Epithelial cell of prostate (primary cell): ENCODE results near the gene PLXNB1.
A peak's percentile ranks its signal among the peaks of the same experiment; 100 is the strongest.
"Not testable (repeated sequence)": the region's sequence is repeated elsewhere in the genome, so short reads cannot be mapped to it uniquely, and the experiment has no call there.

ENCODE experiments used
- DNase-seq: peaks from one replicate; pipeline ENCODE4 v3.0.0-alpha.2; 2011; ENCODE audit warnings: low read depth, low spot score
- H3K27ac ChIP-seq: fragments of 450-650 bp; 2 replicates; pipeline ENCODE4 v1.5.1; 2017; ENCODE audit warnings: mild to moderate bottlenecking

Gene PLXNB1

GRCh38 chr3:48407542-48408099 is 22.3 kb downstream of the PLXNB1 start:
- no peak overlapping the region for H3K27ac ChIP-seq
- no peak for DNase-seq

- DNase-seq = no peak
- H3K27ac ChIP-seq = no peak overlapping the region
These were observed 23.1 kb downstream of the PLXNB1 start for GRCh38 chr3:48406443-48407431.

- H3K27ac ChIP-seq = no peak overlapping the region
- no peak for DNase-seq
These were observed 23.9 kb downstream of the PLXNB1 start for GRCh38 chr3:48405971-48406370.

DNA sequence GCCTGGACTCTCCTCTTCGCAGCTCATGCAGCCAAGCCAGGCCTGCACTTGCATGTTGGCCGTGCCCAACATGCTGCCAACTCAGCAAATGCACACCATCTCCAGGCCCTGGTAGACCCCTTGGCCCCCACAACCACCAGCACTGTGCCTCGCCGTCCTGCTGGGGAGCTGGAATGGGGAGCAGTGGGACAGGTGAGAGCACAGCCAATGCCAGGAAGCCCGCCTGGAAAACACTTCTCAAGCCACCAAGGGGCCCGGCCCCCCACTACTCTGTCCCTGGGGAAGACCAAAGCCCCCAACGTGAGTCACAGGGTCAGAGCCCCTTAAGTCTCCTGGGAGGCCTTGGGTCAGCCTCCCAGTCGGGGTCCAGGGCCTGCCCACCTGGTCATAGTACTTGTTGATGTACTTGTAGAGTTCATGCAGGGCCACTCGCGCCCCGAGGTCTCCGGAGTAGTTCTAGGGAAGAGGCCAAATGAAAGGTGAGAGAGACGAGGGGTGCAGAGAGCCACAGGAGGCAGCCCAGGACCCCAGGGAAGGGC is 24.5 kb downstream of the PLXNB1 start:
- no peak for DNase-seq
- no peak overlapping the region for H3K27ac ChIP-seq

DNA sequence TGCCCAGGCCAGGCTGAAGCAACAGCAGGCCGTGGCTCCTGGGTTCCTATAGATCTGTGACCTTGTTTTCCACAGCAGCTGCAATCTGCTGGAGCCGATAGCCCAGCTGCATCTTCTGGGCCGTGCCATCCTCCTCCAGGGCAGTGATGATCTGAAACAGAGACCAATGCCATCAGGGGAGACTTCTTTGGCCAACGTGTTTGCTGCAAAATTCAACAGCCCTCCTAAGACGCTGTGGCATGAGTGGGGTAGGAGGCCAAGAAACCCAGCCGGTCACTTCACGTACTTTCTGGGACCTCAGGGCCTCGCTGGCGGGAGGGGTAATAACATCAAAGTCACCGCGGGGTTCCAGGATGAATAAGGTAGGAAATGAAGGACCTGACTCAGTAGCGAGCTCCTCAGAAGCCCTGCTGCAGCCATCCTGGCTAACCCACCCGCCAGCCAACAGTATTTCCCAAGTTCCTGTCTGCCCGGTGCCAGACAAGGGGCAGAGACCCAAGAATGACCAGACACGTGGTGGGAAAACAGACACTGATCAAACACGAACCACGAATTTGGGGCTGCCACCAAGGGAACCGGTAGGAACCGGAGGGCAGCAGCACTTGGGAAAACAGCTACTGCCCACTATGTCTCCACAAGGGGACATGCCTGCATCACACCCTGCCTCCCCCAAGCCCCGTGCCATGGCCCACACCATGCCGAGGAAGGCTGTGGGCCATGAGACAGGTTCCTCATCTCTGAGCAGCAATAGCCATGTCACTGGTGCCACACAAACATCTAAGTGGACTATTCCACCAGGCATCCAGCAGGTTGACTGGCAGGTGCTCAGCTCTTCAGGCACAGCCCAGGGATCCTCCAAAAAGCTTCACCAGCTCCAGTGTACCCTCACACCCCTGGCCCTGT is 25.2 kb downstream of the PLXNB1 start:
- H3K27ac ChIP-seq = no peak overlapping the region
- no peak for DNase-seq

DNA sequence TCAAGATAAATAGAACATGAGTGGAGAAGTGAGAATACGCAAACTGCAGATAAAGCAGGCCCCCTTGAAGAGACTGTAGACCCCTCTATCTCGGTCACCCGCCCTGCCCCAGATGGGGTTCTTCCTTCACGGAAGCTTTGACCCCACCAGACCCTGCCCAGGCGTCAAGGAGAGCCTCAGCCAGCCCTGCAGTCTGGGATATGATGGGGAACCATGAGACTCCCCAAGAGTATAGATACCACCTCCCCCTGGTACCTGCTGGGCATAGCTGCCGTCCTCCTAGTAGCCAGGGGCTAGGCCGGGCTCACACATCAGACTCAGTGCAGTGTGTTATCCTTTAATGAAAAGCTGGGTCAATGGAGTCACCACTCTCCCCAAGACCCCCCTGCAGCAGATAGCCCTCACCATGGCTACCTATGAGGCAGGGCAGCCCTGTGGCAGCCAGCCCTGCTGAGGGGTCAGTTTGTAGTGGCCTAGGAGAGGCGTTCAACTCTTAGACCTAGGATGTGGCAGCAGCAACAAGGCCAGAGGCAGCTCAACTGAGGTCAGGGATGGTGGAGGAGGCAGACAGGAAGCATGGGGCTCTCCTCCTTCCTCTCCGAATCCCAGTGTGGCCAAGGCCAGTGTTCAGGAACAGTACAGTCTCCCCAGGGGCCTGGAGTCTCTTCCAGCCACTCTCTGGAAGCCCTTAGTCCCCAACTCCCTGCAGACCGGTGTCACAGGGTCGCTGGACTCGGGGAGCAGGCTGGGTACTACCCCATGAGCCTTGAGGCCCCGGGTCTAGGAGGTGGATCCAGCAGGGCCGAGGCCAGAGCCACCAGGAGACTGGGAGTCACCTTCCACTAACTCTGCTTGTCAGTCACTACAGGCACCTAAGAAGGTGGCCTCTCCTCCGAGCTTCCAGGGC is 26.1 kb downstream of the PLXNB1 start:
- no peak for DNase-seq

GRCh38 chr3:48402907-48403306 is 27.0 kb downstream of the PLXNB1 start:
- no peak for DNase-seq
- peak overlapping the region; percentile 76 for H3K27ac ChIP-seq

More for the DNA sequence above, 26.1 kb downstream of the PLXNB1 start:
- no peak overlapping the region for H3K27ac ChIP-seq

GRCh38 chr3:48402281-48402732 is 27.6 kb downstream of the PLXNB1 start:
- H3K27ac ChIP-seq = peak overlapping the region; percentile 76
- DNase-seq = peak; percentile 56

DNA sequence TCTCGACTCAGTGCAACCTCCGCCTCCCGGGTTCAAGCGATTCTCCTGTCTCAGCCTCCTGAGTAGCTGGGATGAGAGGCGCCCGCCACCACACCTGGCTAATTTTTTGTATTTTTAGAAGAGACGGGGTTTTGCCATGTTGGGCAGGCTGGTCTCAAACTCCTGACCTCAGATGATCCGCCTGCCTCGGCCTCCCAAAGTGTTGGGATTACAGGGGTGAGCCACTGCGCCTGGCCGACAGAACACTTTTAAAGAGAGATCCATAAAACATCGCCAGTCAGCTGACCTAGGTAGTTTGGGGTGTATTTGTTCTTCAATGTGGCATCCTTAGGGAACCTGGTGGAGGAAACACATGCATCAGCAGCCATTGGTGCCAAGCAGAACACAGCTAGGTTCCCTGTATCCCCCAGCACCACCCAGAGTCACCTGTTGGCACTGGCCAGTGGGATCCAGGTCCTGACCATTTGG is 28.4 kb downstream of the PLXNB1 start:
- H3K27ac ChIP-seq = peak overlapping the region; percentile 76
- not testable (repeated sequence) for DNase-seq

DNA sequence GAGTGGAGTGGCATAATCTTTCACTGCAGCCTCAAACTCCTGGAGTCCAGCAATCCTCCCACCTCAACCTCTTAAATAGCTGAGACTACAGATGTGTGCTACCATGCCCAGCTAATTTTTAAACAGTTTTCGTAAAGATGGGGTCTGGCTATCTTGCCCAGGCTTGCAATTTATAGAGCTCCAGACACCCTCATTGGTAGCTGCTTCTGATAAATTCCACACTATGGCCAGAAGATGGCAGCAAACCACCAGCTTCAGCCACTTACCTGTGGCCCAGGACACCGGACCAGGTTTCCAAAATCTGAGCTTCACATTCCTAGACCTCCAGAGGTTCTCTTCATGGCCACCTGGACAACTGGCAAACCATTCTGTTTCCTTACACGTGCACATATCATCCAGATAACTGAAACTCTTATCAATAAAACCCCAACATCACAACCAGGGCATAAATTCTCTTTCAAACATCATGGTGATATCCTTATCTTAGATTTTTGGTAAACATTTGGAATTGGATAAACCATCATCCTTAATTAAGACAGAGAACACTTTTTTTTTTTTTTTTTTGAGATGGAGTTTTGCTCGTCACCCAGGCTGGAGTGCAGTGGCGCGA is 29.0 kb downstream of the PLXNB1 start:
- H3K27ac ChIP-seq = peak overlapping the region; percentile 76
- peak; percentile 12 for DNase-seq

DNA sequence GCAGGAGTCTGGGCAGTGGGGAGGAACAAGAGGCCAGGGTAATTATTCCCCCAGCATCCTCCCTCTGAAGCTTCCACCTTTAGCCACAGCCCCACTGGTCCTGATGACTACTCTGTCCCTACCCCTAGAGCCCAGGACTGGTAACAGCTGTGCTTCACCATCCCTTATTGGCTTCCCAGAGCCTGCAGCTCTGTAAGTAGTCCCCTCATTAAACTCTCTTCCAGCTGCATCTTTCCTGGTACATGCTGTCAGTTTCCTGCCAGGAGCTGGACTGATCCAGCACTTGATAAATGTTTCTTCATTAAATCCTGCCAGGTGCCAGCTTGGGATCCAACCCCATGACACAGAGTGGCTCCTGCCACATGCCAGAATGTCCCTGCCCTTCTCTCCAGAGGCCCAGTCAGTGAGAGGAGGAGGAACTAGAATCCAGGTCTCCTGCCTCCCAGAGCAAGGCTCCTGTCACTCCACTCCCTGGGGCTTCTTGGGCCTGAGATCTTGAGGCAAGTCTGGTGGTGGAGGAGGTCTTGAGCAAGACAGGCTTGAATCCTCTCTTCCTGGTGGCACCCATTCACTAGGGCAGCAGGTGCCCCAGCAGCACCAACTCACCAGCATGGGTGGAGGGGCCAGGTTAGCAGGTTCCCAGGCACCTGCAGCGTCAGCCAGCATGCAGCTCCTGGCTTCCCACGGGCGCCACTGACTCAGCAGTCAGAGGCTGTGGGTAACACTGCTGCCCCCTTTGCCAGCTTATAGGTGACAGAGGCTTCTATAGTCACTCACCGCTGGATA is 30.3 kb downstream of the PLXNB1 start:
- peak; percentile 29 for DNase-seq

DNA sequence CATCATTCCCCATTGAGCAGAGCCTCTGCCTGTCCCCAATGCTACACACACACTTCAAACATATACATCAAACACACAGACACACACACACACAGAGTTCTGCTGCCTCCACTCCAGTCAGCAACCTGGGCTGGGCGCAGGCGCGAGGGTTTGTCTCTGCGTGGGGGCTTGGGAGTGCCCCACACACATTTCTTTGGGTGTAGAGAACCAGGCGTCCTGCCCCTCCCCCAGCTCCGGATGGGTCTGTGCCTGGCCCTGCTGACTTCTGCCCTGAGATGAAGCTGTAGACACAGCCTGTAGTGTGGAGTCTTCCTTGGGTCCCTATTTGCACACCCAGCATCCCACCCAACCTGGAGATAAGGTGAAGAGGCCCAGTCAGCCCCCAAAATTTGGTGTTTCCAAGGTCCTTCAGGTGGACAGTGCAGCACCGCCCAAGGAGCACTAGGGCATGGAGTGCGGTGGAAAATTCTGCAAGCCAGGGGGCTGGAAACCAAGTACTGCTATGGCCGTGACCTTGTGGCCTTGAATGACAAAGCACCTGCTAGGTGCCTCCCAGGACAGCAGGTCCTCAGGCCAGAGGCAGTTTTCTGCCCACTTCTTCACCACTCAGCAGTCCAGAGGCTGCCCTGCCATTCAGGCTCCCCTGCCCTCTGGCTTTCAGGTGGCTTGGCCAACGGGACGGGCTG is 31.0 kb downstream of the PLXNB1 start:
- no peak for DNase-seq
- no peak overlapping the region for H3K27ac ChIP-seq

More for the DNA sequence above, 30.3 kb downstream of the PLXNB1 start:
- H3K27ac ChIP-seq = peak overlapping the region; percentile 29

GRCh38 chr3:48397767-48398681 is 31.9 kb downstream of the PLXNB1 start:
- H3K27ac ChIP-seq = no peak overlapping the region

DNA sequence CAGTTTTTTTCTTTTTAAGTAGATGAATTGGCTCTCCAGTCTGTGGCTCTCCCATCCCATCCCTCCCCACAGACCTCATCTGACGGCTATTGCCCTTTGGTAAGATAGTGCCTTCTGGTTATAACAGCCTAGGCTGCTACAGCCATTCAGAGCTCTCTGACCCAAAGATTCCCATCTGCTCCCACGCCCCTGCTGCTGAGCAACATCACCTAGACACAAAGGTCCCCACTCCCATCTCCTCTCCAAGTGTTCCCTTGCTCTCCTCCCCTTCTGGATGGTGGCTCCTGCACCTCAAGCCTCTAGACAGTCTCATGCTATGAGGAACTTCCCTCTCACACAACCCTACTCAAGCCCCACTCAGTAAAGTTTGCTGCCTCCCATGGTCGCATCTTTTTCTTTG is 34.2 kb downstream of the PLXNB1 start:
- no peak overlapping the region for H3K27ac ChIP-seq
- no peak for DNase-seq

More at GRCh38 chr3:48397767-48398681, 31.9 kb downstream of the PLXNB1 start:
- DNase-seq = no peak

- DNase-seq = no peak
- no peak overlapping the region for H3K27ac ChIP-seq
These were observed 35.5 kb downstream of the PLXNB1 start for GRCh38 chr3:48394391-48394790.

- H3K27ac ChIP-seq = no peak overlapping the region
- DNase-seq = no peak
These were observed 40.9 kb downstream of the PLXNB1 start for GRCh38 chr3:48388966-48389365.
